GM12878 (cell line): ENCODE measurements around the gene SCGN. TPM values are rescaled to one million over a fixed set of nuclear protein-coding genes. Genes with fewer than 3 reads are reported as not detected.

Experiments used
- ATAC-seq: fragments of 200-7000 bp; cut with Tn5 transposase; 3 replicates; pipeline ENCODE4 v1.9.1; 2020; ENCODE audit warnings: mild to moderate bottlenecking, moderate library complexity
- BruUV-seq: library from RNA; stranded (reverse); fragments of 400-500 nt; replicated peaks from 2 replicates; lab custom pipeline; 2021; lab: Mats Ljungman, UMichigan
- CTCF ChIA-PET: fragments of 300-600 bp; sonication (Branson Sonifier 250); formaldehyde crosslinking; extraction: SDS; loops from one replicate; lab custom pipeline; 2021; ENCODE audit warnings: inconsistent platforms; lab: Yijun Ruan, JAX
- POLR2A ChIA-PET: fragments of 350-600 bp; formaldehyde crosslinking; extraction: SDS; loops from one replicate; lab custom pipeline; 2021; ENCODE audit warnings: inconsistent platforms; lab: Charles Lee
- RAD21 ChIA-PET: fragments of 300-600 bp; sonication (Branson Sonifier 250); formaldehyde crosslinking; loops from one replicate; lab custom pipeline; 2023; ENCODE audit warnings: antibody characterized with exemption; ENCODE audit not compliant: unreplicated experiment; lab: Charles Lee
- SMC1A ChIA-PET: fragments of 300-600 bp; sonication (Branson Sonifier 250); formaldehyde crosslinking; loops from one replicate; lab custom pipeline; 2023; ENCODE audit not compliant: unreplicated experiment, uncharacterized antibody; lab: Charles Lee
- DNase-seq: peaks from one replicate; pipeline ENCODE4 v3.0.0-alpha.2; 2011; ENCODE audit warnings: low read depth, low spot score
- FAIRE-seq: peaks from 3 replicates; lab custom pipeline; 2011; peaks lifted over from hg19 to GRCh38; lab: Jason Lieb, UNC
- H2AFZ ChIP-seq: 2 replicates; pipeline ENCODE4 v1.6.0; 2011; ENCODE audit warnings: low read depth, low read length, control low read depth; ENCODE audit not compliant: control insufficient read depth
- H3K27ac ChIP-seq: 2 replicates; pipeline ENCODE4 v1.5.1; 2011; ENCODE audit warnings: control low read depth; ENCODE audit not compliant: control insufficient read depth, insufficient read depth
- H3K27me3 ChIP-seq, 2 experiments: replicated peaks in 1 of 2; 2 replicates each; pipeline versions ENCODE4 v1.6.0 to v1.6.1; 2011; ENCODE audit warnings: low read length in 1 of 2; ENCODE audit not compliant: control insufficient read depth in 2 of 2, insufficient read depth in 2 of 2
- H3K36me3 ChIP-seq, 2 experiments: 2 replicates each; pipeline ENCODE4 v1.5.1; 2011; ENCODE audit warnings: low read length in 1 of 2; ENCODE audit not compliant: control insufficient read depth in 2 of 2, insufficient read depth in 2 of 2
- H3K4me1 ChIP-seq: 2 replicates; pipeline ENCODE4 v1.6.1; 2011; ENCODE audit warnings: mild to moderate bottlenecking, low read length, moderate library complexity, mixed read lengths; ENCODE audit not compliant: control insufficient read depth, insufficient read depth
- H3K4me2 ChIP-seq: 2 replicates; pipeline ENCODE4 v1.6.0; 2011; ENCODE audit warnings: control low read depth; ENCODE audit not compliant: control insufficient read depth, insufficient read depth
- H3K4me3 ChIP-seq: fragments of 200-600 bp; sonication (generic); 2 replicates; pipeline ENCODE4 v1.5.1; 2016
- H3K79me2 ChIP-seq: 2 replicates; pipeline ENCODE4 v1.6.0; 2011; ENCODE audit warnings: low read length; ENCODE audit not compliant: control insufficient read depth, insufficient read depth
- H3K9ac ChIP-seq: 2 replicates; pipeline ENCODE4 v1.8.0; 2011; ENCODE audit warnings: low read length, control low read depth, mixed read lengths; ENCODE audit not compliant: control insufficient read depth, insufficient read depth
- H3K9me3 ChIP-seq: replicated peaks from 3 replicates; pipeline ENCODE4 v1.5.1; 2011; ENCODE audit warnings: mild to moderate bottlenecking, low read length; ENCODE audit not compliant: control insufficient read depth, insufficient read depth
- H4K20me1 ChIP-seq: 2 replicates; pipeline ENCODE4 v1.6.0; 2011; ENCODE audit not compliant: control insufficient read depth, insufficient read depth
- BCL11A ChIP-seq: IDR thresholded peaks from 2 replicates; pipeline ENCODE4 v1.6.1; 2011; ENCODE audit warnings: low read depth, low read length
- ESRRA ChIP-seq: IDR thresholded peaks from 2 replicates; pipeline ENCODE4 v1.6.1; 2012; ENCODE audit warnings: mild to moderate bottlenecking, low read length, improper control_type of control experiment
- FOXK2 ChIP-seq: fragments of 450-650 bp; IDR thresholded peaks from 2 replicates; pipeline ENCODE4 v1.6.1; 2017; ENCODE audit warnings: mild to moderate bottlenecking, moderate library complexity
- MYB ChIP-seq: fragments of 150-350 bp; IDR thresholded peaks from 2 replicates; pipeline ENCODE4 v1.6.1; 2014; ENCODE audit warnings: mild to moderate bottlenecking, low read depth, low read length, borderline replicate concordance
- NFYB ChIP-seq: IDR thresholded peaks from 2 replicates; pipeline ENCODE4 v1.6.1; 2011; ENCODE audit warnings: low read depth, mild to moderate bottlenecking, low read length, improper control_type of control experiment, moderate library complexity; ENCODE audit not compliant: insufficient read depth
- YBX1 ChIP-seq: fragments of 450-650 bp; IDR thresholded peaks from 2 replicates; pipeline ENCODE4 v1.6.1; 2016; ENCODE audit warnings: antibody characterized with exemption
- WGBS: methylation state at CpG from one replicate; pipeline ENCODE4 v1.1.6; 2016; ENCODE audit warnings: low lambda C conversion rate; ENCODE audit not compliant: insufficient replicate concordance, insufficient coverage; ENCODE audit errors: missing lambda C conversion rate; 5-methylcytosine and 5-hydroxymethylcytosine counted together
- in situ Hi-C: fragments of 300-500 bp; cut with MboI; formaldehyde crosslinking; loops from 9 replicates; pipeline ENCODE4 v1.14.3; 2018; ENCODE audit warnings: mixed read lengths
- intact Hi-C: fragments of 100-400 bp; cut with micrococcal nuclease; formaldehyde crosslinking; loops from one replicate; pipeline ENCODE4 v1.14.2; 2022; ENCODE audit not compliant: unreplicated experiment
- polyA plus RNA-seq, 11 experiments: library from polyadenylated mRNA; depleted of rRNA in 4 of 11; unstranded in 6 of 11; stranded (reverse) in 5 of 11; fragments of >200 nt; fragmentation: Nextera tagmentation in 4 of 11; fragmentation: Illumina TruSeq in 1 of 11; extraction: Ambion mirVana in 4 of 11; extraction: Trizol in 1 of 11; gene quantifications; 1 replicate in 1 of 11; 2 replicates in 10 of 11; pipeline versions ENCODE4 v1.2.1 to v1.2.3, GENCODE V29; 2011 to 2016; ENCODE audit warnings: inconsistent platforms in 2 of 11, missing spikeins in 2 of 11, low read depth in 1 of 11
- total RNA-seq, 4 experiments: library from RNA; depleted of rRNA in 3 of 4; stranded (reverse); fragments of >200 nt in 3 of 4; fragmentation: Illumina TruSeq in 1 of 4; extraction: Trizol in 1 of 4; gene quantifications; 2 replicates each; pipeline versions ENCODE4 v1.2.1 to v1.2.3, GENCODE V29; 2013 to 2021
- TF ChIP-seq, protein P1 (sequence below): fragments of 450-650 bp; IDR thresholded peaks from 2 replicates; pipeline ENCODE4 v1.6.1; 2018; ENCODE audit warnings: mild to moderate bottlenecking, low read depth, moderate library complexity; ENCODE audit not compliant: partially characterized antibody
- TF ChIP-seq, protein P2 (sequence below): fragments of 450-650 bp; formaldehyde crosslinking; IDR thresholded peaks from 2 replicates; pipeline ENCODE4 v1.4.0; 2020; ENCODE audit warnings: mild to moderate bottlenecking, moderate library complexity
- TF ChIP-seq, protein P3 (sequence below): fragments of 150-350 bp; IDR thresholded peaks from 2 replicates; pipeline ENCODE4 v1.6.1; 2014; ENCODE audit warnings: mild to moderate bottlenecking, low read depth, low read length
- TF ChIP-seq, protein P4 (sequence below): fragments of 150-350 bp; IDR thresholded peaks from 2 replicates; pipeline ENCODE4 v1.6.1; 2016; ENCODE audit warnings: low read depth, low read length

SCGN gene
- total and polyA plus RNA-seq, 10 of the 15 experiments (the other 5 are each of a cell fraction or from before 2014, with no cell fraction given) = not detected

DNA sequence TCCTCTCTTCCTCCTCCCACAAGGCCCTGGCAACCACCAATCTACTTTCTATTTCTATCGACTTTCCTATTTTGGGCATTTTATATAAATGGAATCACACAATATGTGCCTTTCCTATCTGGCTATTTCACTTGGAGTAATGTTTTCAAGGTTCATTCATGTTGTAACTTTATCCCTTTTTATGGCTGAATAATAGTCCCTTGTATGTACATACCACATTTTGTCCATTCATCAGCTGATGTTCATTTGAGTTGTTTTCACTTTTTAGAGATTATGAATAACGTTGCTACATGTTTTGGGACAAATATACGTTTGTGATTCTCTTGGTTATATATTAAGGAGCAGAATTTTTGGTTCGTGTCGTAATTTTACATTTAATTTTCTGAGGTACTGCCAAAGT is 33.9 kb downstream of the SCGN start:
- FAIRE-seq (no peak), DNase-seq (no peak), ATAC-seq (no peak)
- intact Hi-C loops = no loop called here
- Histone ChIP-seq H3K79me2 (no peaks in the 10 kb centered on the region), H3K36me3 (no peaks in the 10 kb centered on the region), H3K4me1 (no peaks in the 10 kb centered on the region), H3K9ac (no peak overlapping the region), H4K20me1 (no peaks in the 10 kb centered on the region), H3K27ac (no peak overlapping the region), H3K4me3 (no peak overlapping the region), H3K27me3 (no peaks in the 10 kb centered on the region; a peak in 1 of 4 replicates), H3K4me2 (no peak overlapping the region), H3K9me3 (no peaks in the 10 kb centered on the region), H2AFZ (no peak overlapping the region)
- 1% methylated on average over 5 of the region's 5 CpGs for WGBS
- in situ Hi-C loops = no loop called here
- RAD21 ChIA-PET = no interaction called here
- TF ChIP-seq MYB = no peak
- TF ChIP-seq, protein P1, sequence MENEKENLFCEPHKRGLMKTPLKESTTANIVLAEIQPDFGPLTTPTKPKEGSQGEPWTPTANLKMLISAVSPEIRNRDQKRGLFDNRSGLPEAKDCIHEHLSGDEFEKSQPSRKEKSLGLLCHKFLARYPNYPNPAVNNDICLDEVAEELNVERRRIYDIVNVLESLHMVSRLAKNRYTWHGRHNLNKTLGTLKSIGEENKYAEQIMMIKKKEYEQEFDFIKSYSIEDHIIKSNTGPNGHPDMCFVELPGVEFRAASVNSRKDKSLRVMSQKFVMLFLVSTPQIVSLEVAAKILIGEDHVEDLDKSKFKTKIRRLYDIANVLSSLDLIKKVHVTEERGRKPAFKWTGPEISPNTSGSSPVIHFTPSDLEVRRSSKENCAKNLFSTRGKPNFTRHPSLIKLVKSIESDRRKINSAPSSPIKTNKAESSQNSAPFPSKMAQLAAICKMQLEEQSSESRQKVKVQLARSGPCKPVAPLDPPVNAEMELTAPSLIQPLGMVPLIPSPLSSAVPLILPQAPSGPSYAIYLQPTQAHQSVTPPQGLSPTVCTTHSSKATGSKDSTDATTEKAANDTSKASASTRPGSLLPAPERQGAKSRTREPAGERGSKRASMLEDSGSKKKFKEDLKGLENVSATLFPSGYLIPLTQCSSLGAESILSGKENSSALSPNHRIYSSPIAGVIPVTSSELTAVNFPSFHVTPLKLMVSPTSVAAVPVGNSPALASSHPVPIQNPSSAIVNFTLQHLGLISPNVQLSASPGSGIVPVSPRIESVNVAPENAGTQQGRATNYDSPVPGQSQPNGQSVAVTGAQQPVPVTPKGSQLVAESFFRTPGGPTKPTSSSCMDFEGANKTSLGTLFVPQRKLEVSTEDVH = no peak
- no peak for TF ChIP-seq FOXK2
- TF ChIP-seq YBX1 = no peak
- TF ChIP-seq, protein P2, sequence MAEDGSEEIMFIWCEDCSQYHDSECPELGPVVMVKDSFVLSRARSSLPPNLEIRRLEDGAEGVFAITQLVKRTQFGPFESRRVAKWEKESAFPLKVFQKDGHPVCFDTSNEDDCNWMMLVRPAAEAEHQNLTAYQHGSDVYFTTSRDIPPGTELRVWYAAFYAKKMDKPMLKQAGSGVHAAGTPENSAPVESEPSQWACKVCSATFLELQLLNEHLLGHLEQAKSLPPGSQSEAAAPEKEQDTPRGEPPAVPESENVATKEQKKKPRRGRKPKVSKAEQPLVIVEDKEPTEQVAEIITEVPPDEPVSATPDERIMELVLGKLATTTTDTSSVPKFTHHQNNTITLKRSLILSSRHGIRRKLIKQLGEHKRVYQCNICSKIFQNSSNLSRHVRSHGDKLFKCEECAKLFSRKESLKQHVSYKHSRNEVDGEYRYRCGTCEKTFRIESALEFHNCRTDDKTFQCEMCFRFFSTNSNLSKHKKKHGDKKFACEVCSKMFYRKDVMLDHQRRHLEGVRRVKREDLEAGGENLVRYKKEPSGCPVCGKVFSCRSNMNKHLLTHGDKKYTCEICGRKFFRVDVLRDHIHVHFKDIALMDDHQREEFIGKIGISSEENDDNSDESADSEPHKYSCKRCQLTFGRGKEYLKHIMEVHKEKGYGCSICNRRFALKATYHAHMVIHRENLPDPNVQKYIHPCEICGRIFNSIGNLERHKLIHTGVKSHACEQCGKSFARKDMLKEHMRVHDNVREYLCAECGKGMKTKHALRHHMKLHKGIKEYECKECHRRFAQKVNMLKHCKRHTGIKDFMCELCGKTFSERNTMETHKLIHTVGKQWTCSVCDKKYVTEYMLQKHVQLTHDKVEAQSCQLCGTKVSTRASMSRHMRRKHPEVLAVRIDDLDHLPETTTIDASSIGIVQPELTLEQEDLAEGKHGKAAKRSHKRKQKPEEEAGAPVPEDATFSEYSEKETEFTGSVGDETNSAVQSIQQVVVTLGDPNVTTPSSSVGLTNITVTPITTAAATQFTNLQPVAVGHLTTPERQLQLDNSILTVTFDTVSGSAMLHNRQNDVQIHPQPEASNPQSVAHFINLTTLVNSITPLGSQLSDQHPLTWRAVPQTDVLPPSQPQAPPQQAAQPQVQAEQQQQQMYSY (CRISPR knock-in tag) = no peak
- TF ChIP-seq BCL11A = no peak
- TF ChIP-seq ESRRA = no peak
- no peak for TF ChIP-seq NFYB
- TF ChIP-seq, protein P3, sequence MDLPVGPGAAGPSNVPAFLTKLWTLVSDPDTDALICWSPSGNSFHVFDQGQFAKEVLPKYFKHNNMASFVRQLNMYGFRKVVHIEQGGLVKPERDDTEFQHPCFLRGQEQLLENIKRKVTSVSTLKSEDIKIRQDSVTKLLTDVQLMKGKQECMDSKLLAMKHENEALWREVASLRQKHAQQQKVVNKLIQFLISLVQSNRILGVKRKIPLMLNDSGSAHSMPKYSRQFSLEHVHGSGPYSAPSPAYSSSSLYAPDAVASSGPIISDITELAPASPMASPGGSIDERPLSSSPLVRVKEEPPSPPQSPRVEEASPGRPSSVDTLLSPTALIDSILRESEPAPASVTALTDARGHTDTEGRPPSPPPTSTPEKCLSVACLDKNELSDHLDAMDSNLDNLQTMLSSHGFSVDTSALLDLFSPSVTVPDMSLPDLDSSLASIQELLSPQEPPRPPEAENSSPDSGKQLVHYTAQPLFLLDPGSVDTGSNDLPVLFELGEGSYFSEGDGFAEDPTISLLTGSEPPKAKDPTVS = no peak
- TF ChIP-seq, protein P4, sequence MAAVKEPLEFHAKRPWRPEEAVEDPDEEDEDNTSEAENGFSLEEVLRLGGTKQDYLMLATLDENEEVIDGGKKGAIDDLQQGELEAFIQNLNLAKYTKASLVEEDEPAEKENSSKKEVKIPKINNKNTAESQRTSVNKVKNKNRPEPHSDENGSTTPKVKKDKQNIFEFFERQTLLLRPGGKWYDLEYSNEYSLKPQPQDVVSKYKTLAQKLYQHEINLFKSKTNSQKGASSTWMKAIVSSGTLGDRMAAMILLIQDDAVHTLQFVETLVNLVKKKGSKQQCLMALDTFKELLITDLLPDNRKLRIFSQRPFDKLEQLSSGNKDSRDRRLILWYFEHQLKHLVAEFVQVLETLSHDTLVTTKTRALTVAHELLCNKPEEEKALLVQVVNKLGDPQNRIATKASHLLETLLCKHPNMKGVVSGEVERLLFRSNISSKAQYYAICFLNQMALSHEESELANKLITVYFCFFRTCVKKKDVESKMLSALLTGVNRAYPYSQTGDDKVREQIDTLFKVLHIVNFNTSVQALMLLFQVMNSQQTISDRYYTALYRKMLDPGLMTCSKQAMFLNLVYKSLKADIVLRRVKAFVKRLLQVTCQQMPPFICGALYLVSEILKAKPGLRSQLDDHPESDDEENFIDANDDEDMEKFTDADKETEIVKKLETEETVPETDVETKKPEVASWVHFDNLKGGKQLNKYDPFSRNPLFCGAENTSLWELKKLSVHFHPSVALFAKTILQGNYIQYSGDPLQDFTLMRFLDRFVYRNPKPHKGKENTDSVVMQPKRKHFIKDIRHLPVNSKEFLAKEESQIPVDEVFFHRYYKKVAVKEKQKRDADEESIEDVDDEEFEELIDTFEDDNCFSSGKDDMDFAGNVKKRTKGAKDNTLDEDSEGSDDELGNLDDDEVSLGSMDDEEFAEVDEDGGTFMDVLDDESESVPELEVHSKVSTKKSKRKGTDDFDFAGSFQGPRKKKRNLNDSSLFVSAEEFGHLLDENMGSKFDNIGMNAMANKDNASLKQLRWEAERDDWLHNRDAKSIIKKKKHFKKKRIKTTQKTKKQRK = no peak
- POLR2A ChIA-PET = no interaction called here
- SMC1A ChIA-PET = no interaction called here
- BruUV-seq = no TSS peak
- CTCF ChIA-PET = no interaction called here
